ENCODE measurements around the gene NUTF2.

- TF ChIP-seq, protein P1, sequence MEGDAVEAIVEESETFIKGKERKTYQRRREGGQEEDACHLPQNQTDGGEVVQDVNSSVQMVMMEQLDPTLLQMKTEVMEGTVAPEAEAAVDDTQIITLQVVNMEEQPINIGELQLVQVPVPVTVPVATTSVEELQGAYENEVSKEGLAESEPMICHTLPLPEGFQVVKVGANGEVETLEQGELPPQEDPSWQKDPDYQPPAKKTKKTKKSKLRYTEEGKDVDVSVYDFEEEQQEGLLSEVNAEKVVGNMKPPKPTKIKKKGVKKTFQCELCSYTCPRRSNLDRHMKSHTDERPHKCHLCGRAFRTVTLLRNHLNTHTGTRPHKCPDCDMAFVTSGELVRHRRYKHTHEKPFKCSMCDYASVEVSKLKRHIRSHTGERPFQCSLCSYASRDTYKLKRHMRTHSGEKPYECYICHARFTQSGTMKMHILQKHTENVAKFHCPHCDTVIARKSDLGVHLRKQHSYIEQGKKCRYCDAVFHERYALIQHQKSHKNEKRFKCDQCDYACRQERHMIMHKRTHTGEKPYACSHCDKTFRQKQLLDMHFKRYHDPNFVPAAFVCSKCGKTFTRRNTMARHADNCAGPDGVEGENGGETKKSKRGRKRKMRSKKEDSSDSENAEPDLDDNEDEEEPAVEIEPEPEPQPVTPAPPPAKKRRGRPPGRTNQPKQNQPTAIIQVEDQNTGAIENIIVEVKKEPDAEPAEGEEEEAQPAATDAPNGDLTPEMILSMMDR (conservative IDR thresholded peaks at IDR 0.05; ENCODE audit: low read depth, low read length): no peak
- TF ChIP-seq USF2 (IDR thresholded peaks at IDR 0.05; ENCODE audit: low read depth, low read length) (no peak), RFX5 (IDR thresholded peaks at IDR 0.05; ENCODE audit: low read depth, low read length) (no peak), RCOR1 (IDR thresholded peaks at IDR 0.05; ENCODE audit: insufficient replicate concordance, low read length) (no peak)
Observed at GRCh38 chr16:67856927-67857546, 10.3 kb downstream of the NUTF2 start.
